SW 1271 (cell line): ENCODE data around the gene SLC16A10.

ENCODE experiments used
- DNase-seq, 2 experiments: peaks; one replicate each; lab custom pipeline; 2025; lab: John Stamatoyannopoulos, UW

SLC16A10 gene

DNA sequence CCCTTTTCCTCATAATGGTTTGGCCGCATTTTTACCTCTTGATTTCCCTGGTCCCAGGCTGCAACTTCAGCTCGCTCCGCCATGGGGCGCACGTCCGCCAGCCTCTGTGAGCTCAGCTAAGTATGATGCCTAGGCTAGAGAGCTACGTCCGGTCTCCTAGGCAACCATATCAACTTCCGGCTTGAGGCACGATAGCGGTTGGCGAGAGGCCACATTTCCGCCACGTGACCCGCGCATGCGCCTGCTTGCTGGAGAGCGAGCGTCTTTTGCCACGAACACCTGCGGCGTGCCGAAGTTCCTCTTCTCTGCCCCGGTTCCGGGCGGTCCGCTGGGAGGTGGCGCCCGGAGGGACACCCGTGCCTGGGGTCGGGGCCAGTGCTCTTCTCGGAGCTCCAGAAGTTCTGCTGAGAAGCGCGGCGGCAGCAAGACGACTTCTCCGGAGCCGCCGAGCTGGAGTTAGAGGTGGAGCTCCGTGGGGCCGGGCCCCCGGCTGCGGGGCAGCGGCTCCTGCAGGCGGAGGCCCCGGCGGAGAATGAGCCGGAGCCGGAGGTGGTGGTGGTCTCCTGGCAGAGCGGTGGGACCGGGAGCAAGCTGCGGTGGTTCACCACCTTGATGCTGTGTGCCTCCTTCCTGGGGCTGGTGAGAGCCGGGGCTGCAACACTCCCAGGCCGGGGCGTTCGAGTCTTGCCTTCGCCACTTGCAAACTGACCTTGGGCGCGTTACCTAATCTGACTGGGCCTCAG lies 172.0 kb downstream of the SLC16A10 start:
- DNase-seq: peak; percentile 95 to 98

DNA sequence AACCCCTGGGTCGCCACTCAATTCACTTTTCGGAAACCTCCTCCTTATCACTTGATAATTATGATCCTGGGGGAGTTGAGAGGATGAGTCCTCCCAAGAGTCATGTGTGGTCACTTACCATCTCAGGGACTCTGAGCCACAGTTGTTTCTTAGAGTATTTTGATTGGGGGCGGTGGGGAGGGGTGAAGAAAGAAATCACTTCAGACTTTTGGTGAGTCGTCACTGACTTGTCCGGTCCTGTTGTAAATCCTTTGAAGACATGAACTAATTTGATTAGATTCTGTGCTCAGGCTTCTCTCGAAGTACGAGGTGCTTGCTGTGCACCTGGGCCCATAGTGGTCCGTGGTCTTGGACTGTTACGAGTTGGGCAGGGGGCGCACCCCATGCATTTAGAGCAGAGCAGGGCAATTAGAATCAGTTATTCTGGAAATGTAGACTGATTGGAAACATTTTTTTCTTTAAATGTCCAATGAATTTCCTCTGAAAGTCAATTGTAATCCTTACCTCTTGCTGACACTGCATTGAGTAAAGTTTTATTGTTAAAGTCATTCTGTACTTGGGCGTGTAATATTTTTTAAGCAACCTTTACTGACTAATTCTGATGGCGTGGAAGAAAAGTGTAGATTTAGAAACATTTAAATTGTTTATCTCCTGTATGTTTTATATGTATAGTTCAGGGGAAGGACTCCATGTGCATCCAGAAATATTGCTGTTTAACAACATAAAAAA lies 173.4 kb downstream of the SLC16A10 start:
- no peak for DNase-seq

DNA sequence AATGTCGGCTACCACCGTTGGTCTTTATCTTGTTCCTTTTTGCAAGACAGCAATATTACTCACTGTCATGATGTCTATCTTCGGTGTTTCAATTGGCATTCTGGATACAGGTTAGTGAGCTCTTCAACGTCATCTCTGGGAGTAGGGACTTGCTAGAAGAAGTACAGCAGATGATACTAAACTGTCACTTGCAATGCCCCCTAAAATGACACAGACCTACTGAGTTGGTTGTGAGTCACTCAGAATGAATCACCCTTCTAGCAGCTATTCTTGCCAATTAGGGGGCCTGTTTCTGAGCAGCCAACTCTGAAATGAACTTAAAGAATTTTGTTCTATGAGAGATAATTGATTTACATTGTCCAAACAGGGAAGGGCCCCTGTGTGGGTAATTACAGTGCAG lies 176.5 kb downstream of the SLC16A10 start:
- peak; percentile 15 to 64 for DNase-seq

DNA sequence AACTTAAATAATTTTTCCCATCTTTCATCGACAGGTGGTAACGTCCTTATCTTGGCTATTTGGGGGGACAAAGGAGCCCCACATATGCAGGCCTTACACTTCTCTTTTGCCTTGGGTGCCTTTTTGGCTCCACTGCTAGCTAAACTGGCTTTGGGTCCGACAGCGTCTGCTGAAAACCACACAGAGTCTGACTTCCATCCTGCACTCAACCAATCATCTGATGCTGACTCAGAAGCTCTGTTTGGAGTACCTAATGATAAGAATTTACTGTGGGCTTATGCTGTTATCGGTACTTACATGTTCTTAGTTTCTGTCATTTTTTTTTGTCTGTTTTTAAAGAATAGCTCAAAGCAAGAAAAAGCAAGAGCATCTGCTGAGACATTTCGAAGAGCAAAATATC lies 178.5 kb downstream of the SLC16A10 start:
- no peak for DNase-seq

DNA sequence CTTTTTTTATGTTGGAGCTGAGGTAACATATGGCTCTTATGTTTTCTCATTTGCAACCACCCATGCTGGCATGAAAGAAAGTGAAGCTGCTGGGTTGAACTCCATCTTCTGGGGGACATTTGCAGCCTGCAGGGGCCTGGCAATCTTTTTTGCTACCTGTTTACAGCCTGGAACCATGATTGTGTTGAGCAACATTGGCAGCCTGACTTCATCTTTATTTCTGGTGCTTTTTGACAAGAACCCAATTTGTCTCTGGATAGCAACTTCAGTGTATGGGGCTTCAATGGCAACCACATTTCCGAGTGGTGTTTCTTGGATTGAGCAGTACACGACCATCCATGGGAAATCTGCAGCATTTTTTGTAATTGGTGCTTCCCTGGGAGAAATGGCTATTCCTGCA lies 179.0 kb downstream of the SLC16A10 start:
- no peak for DNase-seq

DNA sequence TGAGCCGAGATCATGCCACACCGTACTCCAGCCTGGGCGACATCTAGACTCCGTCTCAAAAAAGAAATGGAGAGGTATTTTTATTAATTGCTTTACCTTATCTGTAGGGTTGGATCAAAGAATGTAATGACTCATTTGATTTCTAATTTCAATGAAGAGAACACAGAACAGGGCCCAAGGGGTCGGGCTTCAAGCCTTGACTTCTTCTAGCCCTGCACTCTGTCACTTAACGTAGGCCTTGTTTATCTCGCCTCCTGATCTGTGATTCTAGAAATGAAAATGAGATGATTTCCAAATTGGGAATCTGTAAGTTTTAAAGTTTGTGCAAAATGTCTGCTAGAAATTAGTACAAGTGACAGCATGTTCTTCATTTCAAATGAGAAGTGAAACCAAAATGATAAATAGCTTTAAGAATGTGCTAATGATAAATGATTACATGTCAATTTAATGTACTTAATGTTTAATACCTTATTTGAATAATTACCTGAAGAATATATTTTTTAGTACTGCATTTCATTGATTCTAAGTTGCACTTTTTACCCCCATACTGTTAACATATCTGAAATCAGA lies 180.5 kb downstream of the SLC16A10 start:
- DNase-seq: no peak

DNA sequence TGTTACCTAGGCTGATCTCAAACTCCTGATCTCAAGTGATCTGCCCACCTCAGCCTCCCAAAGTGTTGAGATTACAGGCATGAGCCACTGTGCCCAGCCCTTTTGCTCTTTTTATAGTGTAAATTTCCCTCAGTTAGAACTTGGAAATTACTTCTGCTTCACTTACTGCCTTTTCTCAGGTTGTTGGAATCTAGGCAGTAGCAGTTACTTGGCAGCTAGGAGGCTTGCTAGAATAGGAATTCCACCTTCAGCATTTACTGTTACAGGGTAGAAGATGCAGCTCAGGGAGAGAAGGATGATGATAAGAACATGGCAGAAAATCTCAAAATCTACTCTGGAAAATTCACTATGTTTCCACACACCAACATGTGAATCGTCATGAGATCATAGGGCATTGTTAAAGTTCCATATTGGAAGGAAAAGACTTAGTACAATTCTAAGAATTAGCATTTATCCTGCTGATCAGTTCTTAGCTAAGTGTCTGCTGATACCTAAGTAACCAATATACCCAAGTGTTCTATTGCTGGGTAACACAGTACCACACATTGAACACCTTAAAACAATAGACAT lies 182.2 kb downstream of the SLC16A10 start:
- no peak for DNase-seq

DNA sequence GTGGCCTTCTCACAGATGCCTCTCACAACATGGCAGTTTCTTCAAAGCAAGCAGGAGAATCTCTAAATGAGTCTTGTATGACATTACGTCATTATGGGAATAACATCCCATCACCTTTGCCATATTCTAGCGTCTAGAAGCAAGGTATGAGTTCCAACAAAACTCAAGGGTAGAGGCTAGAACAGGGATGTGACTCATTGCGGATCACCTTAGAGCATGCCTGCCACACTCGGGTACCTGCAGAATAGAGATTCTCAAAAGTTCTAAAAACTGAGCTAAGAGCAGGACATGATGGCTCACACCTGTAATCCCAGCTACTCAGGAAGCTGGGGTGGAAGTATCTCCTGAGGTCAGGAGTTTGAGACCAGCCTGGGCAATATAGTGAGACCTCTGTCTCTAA lies 182.8 kb downstream of the SLC16A10 start:
- DNase-seq: no peak

DNA sequence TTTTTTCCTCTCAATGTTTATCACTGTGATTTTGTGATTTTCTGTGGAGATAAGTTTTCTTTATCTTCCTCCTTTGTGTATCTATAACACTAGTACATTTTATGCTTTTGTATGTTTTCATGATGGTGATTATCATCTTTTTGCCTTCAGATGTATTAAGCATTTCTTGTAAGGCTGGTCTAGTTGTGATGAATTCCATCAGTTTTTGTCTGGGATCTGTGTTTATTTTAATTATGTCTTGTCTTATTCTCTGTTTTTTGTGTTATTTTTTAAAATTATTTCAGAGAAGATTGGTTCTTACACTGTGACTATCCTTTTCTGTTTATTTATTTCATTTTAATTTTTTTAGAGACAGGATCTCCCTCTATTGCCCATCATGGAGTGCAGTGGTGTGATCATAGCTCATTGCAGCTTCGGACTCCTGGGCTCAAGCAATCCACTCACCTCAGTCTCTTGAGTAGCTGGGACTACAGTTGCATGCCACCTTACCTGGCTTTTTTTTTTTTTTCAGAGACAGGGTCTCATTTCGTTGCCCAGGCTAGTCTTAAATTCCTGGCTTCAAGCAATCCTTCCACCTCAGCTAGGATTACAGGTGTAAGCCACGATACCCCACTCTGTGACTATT lies 187.4 kb downstream of the SLC16A10 start:
- DNase-seq: no peak

DNA sequence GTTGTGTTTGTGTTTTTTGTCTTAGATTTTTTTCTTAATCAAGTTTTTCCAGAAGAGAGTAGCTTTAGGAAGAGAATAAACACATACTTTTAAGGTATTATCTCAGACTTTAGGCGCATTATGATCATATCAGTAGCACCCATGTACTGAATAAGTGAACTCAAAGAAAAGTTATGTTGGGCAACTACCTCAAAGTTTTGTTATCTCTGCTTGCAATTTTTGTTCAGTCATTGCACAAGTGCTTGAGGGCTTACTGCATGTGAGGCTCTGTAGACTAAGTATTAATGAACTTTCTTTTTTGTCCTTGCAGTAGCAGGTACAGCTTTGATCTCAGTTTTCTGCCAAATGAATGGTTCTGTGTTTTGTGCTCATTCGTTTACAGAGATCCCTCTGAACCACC lies 189.0 kb downstream of the SLC16A10 start:
- no peak for DNase-seq

DNA sequence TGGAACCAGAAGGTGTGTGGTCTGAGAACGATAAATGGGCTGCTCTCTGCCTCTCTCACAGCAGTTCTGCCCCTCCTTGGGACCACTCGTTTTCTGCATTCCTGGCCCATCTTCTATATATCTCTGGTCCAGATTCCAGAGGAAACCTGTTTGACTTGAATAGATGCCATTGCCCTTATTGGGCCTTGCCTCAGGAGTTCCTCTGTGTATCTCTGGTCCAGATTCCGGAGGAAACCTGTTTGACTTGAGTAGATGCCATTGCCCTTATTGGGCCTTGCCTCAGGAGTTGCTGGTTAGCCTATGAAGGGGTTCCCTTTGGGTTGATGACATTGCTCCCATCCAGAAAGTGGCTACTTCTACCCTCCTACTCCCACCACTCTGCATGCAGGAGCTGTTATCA lies 189.4 kb downstream of the SLC16A10 start:
- DNase-seq: no peak

DNA sequence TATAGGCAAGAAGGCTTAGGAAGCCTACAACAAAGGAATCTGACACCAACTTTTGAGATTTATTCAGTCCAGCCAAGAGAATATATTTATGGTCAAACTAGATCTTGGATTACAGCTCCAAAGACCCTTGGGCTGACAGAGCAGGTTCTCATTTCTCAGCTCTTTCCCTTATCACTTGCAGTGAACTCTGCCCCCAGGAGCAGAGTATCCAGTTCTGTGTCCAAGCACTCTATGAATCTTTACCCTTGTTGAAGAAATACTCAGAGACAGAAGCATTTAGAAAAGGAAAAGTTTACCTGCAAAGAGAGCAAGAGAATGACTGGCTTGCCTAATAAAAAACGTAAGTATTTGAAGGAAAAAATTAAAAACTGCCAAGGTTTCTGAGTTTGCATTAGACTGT lies 190.5 kb downstream of the SLC16A10 start:
- DNase-seq: no peak

DNA sequence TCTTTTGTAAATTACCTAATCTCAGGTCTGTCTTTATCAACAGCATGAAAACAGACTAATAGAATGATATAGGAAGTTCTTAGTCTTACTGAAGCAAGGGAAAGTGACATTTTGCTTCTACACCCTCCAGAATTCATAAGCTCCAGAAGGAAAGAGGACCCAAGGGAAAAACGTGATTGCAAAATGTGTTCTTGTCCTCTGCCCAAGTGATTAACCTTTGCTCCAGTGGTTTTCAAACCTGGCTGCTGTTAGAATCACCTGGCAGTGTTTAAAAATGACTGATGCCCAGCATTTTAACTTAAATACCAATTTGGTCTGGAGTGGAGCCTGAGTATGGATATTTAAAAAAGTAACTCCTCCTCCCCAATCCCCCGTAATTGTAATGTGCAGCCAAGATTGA lies 191.4 kb downstream of the SLC16A10 start:
- DNase-seq: no peak

DNA sequence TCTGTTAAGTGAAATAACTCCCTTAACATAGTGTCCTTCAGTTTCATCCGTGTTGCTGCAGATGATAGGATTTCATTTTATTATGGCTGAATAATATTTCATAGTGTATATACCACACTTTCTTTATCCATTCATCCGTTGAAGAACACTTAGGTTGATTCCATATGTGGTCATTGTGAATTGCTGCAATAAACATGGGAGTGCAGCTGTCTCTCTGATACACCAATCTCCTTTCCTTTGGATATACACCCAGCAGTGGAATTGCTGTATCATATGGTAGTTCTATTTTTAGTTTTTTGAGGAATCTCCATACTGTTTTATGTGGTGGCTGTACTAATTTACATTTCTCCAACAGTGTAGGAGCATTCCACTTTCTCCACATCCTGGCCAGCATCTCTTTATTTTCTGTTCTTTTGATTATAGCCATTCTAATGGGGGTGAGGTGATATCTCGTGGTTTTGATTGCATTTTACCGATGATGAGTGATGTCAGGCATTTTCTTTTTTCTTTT lies 193.2 kb downstream of the SLC16A10 start:
- DNase-seq: no peak
